ENCODE data around the gene NINJ1. TPM values are rescaled to one million over a fixed set of nuclear protein-coding genes. Genes with fewer than 3 reads are reported as not detected.
"Not testable (repeated sequence)": the region's sequence is repeated elsewhere in the genome, so short reads cannot be mapped to it uniquely, and the experiment has no call there.

Gene NINJ1
- total RNA-seq, 1 donor from 2014 or later = 103 TPM

- Mint-ChIP-seq H3K36me3 (ENCODE audit: low read depth) (peaks cover 27% of the 10 kb centered on the region), H3K4me3 (peak overlapping the region; percentile 59), H3K27ac (peak overlapping the region; percentile 87), H3K4me1 (peaks cover 42% of the 10 kb centered on the region), H3K9me3 (peaks cover 10% of the 10 kb centered on the region), H3K27me3 (no peaks in the 10 kb centered on the region)
- DNase-seq = no peak
- intact Hi-C loops (cut with micrococcal nuclease) = loop anchor here (5.0 kb wide), 2 partner anchors 187 to 1018 kb away; no protein-coding TSS in a partner anchor
Observed at GRCh38 chr9:93149361-93149760, 15.3 kb upstream of the NINJ1 start.

- Mint-ChIP-seq H3K4me1 (peaks cover 47% of the 10 kb centered on the region), H3K4me3 (peak overlapping the region; percentile 48), H3K27me3 (no peaks in the 10 kb centered on the region), H3K36me3 (ENCODE audit: low read depth) (peaks cover 29% of the 10 kb centered on the region), H3K27ac (peak overlapping the region; percentile 87), H3K9me3 (peaks cover 10% of the 10 kb centered on the region)
- DNase-seq = no peak
- intact Hi-C loops (cut with micrococcal nuclease) = loop anchor here (5.0 kb wide), 2 partner anchors 186 to 1019 kb away; no protein-coding TSS in a partner anchor
Observed at GRCh38 chr9:93148721-93149120, 14.7 kb upstream of the NINJ1 start.

- DNase-seq = no peak
- Mint-ChIP-seq H3K9me3 (peaks cover 10% of the 10 kb centered on the region), H3K27ac (peak overlapping the region; percentile 74), H3K27me3 (no peaks in the 10 kb centered on the region), H3K36me3 (ENCODE audit: low read depth) (peaks cover 29% of the 10 kb centered on the region), H3K4me1 (peaks cover 53% of the 10 kb centered on the region), H3K4me3 (no peak overlapping the region)
- intact Hi-C loops (cut with micrococcal nuclease) = loop anchor here (5.0 kb wide), 2 partner anchors 185 to 1020 kb away; no protein-coding TSS in a partner anchor
Observed at GRCh38 chr9:93147632-93148031, 13.6 kb upstream of the NINJ1 start.

- H3K27me3 Mint-ChIP-seq = not testable (repeated sequence)
- H3K9me3 Mint-ChIP-seq = peaks cover 10% of the 10 kb centered on the region
- DNase-seq = peak; percentile 65
- intact Hi-C loops (cut with micrococcal nuclease) = loop anchor here (1.0 to 5.0 kb wide), 4 partner anchors 10 to 1021 kb away; partner anchors contain the start of gene NINJ1
- peak overlapping the region; percentile 74 for H3K4me3 Mint-ChIP-seq
- peaks cover 29% of the 10 kb centered on the region for H3K36me3 Mint-ChIP-seq (ENCODE audit: low read depth)
- peak overlapping the region; percentile 95 for H3K27ac Mint-ChIP-seq
- H3K4me1 Mint-ChIP-seq = peaks cover 55% of the 10 kb centered on the region
Observed at GRCh38 chr9:93146696-93147095, 12.6 kb upstream of the NINJ1 start.

- peak; percentile 85 for DNase-seq
- H3K9me3 Mint-ChIP-seq = peaks cover 10% of the 10 kb centered on the region
- peaks cover 29% of the 10 kb centered on the region for H3K36me3 Mint-ChIP-seq (ENCODE audit: low read depth)
- peak overlapping the region; percentile 96 for H3K27ac Mint-ChIP-seq
- H3K4me1 Mint-ChIP-seq = peaks cover 41% of the 10 kb centered on the region
- H3K27me3 Mint-ChIP-seq = no peaks in the 10 kb centered on the region
- peak overlapping the region; percentile 60 for H3K4me3 Mint-ChIP-seq
- intact Hi-C loops (cut with micrococcal nuclease) = no loop called here
Observed at GRCh38 chr9:93143830-93144530, 9.9 kb upstream of the NINJ1 start.

- Mint-ChIP-seq H3K9me3 (peaks cover 9% of the 10 kb centered on the region), H3K27me3 (no peaks in the 10 kb centered on the region), H3K36me3 (ENCODE audit: low read depth) (peaks cover 14% of the 10 kb centered on the region), H3K4me3 (no peak overlapping the region), H3K4me1 (peaks cover 43% of the 10 kb centered on the region), H3K27ac (no peak overlapping the region)
- intact Hi-C loops (cut with micrococcal nuclease) = no loop called here
- peak; percentile 54 for DNase-seq
Observed at GRCh38 chr9:93141771-93142483, 7.9 kb upstream of the NINJ1 start.

GRCh38 chr9:93139365-93140182 is 5.5 kb upstream of the NINJ1 start:
- intact Hi-C loops (cut with micrococcal nuclease) = no loop called here
- no peak overlapping the region for H3K4me3 Mint-ChIP-seq
- no peak for DNase-seq
- H3K4me1 Mint-ChIP-seq = peaks cover 47% of the 10 kb centered on the region
- peaks cover 3% of the 10 kb centered on the region for H3K36me3 Mint-ChIP-seq (ENCODE audit: low read depth)
- no peaks in the 10 kb centered on the region for H3K27me3 Mint-ChIP-seq
- H3K9me3 Mint-ChIP-seq = no peaks in the 10 kb centered on the region
- H3K27ac Mint-ChIP-seq = no peak overlapping the region

GRCh38 chr9:93138171-93138764 is 4.2 kb upstream of the NINJ1 start:
- H3K9me3 Mint-ChIP-seq = no peaks in the 10 kb centered on the region
- peaks cover 41% of the 10 kb centered on the region for H3K4me1 Mint-ChIP-seq
- DNase-seq = peak; percentile 57
- no peaks in the 10 kb centered on the region for H3K36me3 Mint-ChIP-seq (ENCODE audit: low read depth)
- intact Hi-C loops (cut with micrococcal nuclease) = no loop called here
- H3K27ac Mint-ChIP-seq = no peak overlapping the region
- no peaks in the 10 kb centered on the region for H3K27me3 Mint-ChIP-seq
- no peak overlapping the region for H3K4me3 Mint-ChIP-seq

GRCh38 chr9:93137362-93137761 is 3.3 kb upstream of the NINJ1 start:
- Mint-ChIP-seq H3K36me3 (ENCODE audit: low read depth) (peaks cover 8% of the 10 kb centered on the region), H3K4me1 (peaks cover 44% of the 10 kb centered on the region), H3K4me3 (no peak overlapping the region), H3K27me3 (no peaks in the 10 kb centered on the region), H3K27ac (no peak overlapping the region), H3K9me3 (no peaks in the 10 kb centered on the region)
- DNase-seq = no peak
- intact Hi-C loops (cut with micrococcal nuclease) = no loop called here

- intact Hi-C loops (cut with micrococcal nuclease) = no loop called here
- Mint-ChIP-seq H3K27me3 (no peaks in the 10 kb centered on the region), H3K4me3 (no peak overlapping the region), H3K36me3 (ENCODE audit: low read depth) (peaks cover 21% of the 10 kb centered on the region), H3K27ac (peak overlapping the region; percentile 20), H3K4me1 (peaks cover 53% of the 10 kb centered on the region), H3K9me3 (no peaks in the 10 kb centered on the region)
- no peak for DNase-seq
Observed at GRCh38 chr9:93136011-93136440, 2.0 kb upstream of the NINJ1 start.

- H3K27me3 Mint-ChIP-seq = no peaks in the 10 kb centered on the region
- peak overlapping the region; percentile 97 for H3K27ac Mint-ChIP-seq
- peak overlapping the region; percentile 81 for H3K4me3 Mint-ChIP-seq
- H3K4me1 Mint-ChIP-seq = peaks cover 58% of the 10 kb centered on the region
- peaks cover 27% of the 10 kb centered on the region for H3K36me3 Mint-ChIP-seq (ENCODE audit: low read depth)
- no peak for DNase-seq
- no peaks in the 10 kb centered on the region for H3K9me3 Mint-ChIP-seq
- intact Hi-C loops (cut with micrococcal nuclease) = loop anchor here (1.0 to 2.0 kb wide), 5 partner anchors 11 to 431 kb away; partner anchors contain the start of genes CARD19 and FAM120AOS
Observed at GRCh38 chr9:93134740-93135444, 841 bp upstream of the NINJ1 start.

GRCh38 chr9:93133681-93134014 is 403 bp downstream of the NINJ1 start:
- Mint-ChIP-seq H3K4me3 (peak overlapping the region; percentile 93), H3K9me3 (no peaks in the 10 kb centered on the region), H3K27ac (peak overlapping the region; percentile 93), H3K4me1 (peaks cover 62% of the 10 kb centered on the region), H3K36me3 (ENCODE audit: low read depth) (peaks cover 30% of the 10 kb centered on the region), H3K27me3 (no peaks in the 10 kb centered on the region)
- peak; percentile 87 for DNase-seq
- intact Hi-C loops (cut with micrococcal nuclease) = loop anchor here (1.0 to 2.0 kb wide), 6 partner anchors 13 to 433 kb away; partner anchors contain the start of genes CARD19 and FAM120AOS

Data from activated CD4-positive, alpha-beta T cell treated with anti-CD3 and anti-CD28 coated beads, Interleukin-2, amount 10 ng/mL, durations not matched to agents 24 days and 14 days (primary cell).